Caco-2 (cell line): Measurements from ENCODE around the gene C22orf15. TPM values are rescaled to one million over a fixed set of nuclear protein-coding genes. Genes with fewer than 3 reads are reported as not detected.
A peak's percentile ranks its signal among the peaks of the same experiment; 100 is the strongest.

Experiments used
- BruUV-seq: library from RNA; stranded (reverse); fragments of 400-500 nt; replicated peaks from 2 replicates; lab custom pipeline; 2021; lab: Mats Ljungman, UMichigan
- CTCF ChIA-PET: fragments of 300-600 bp; sonication (Branson Sonifier 250); formaldehyde crosslinking; loops from one replicate; lab custom pipeline; 2022; ENCODE audit warnings: antibody characterized with exemption; lab: Charles Lee
- POLR2A ChIA-PET: fragments of 300-600 bp; sonication (Branson Sonifier 250); formaldehyde crosslinking; loops from one replicate; lab custom pipeline; 2022; ENCODE audit warnings: antibody characterized with exemption; lab: Charles Lee
- DNase-seq, 2 experiments: peaks; one replicate each; pipeline versions ENCODE4 v3.0.0 to v3.0.0-alpha.2; 2020 to 2022
- H3K27me3 ChIP-seq: replicated peaks from 2 replicates; pipeline ENCODE4 v1.6.0; 2011; ENCODE audit warnings: low read length; ENCODE audit not compliant: control insufficient read depth, insufficient read depth
- H3K36me3 ChIP-seq: 2 replicates; pipeline ENCODE4 v1.5.1; 2011; ENCODE audit warnings: low read length; ENCODE audit not compliant: control insufficient read depth, insufficient read depth
- H3K4me1 ChIP-seq: fragments of 250-450 bp; sonication (Bioruptor Pico); 2 replicates; pipeline ENCODE4 v1.5.1; 2020; ENCODE audit warnings: mild to moderate bottlenecking
- H3K4me3 ChIP-seq: 2 replicates; pipeline ENCODE4 v1.5.1; 2011; ENCODE audit warnings: low read depth, mild to moderate bottlenecking, control low read depth, low read length
- H3K9me3 ChIP-seq: fragments of 250-450 bp; sonication (Bioruptor Pico); 2 replicates; pipeline ENCODE4 v1.5.1; 2020; ENCODE audit warnings: mild to moderate bottlenecking, moderate library complexity
- H3K27ac Mint-ChIP-seq: one replicate; pipeline ENCODE4 v1.8.0; 2022; ENCODE audit warnings: mixed read lengths; ENCODE audit not compliant: unreplicated experiment
- H3K27me3 Mint-ChIP-seq: one replicate; pipeline ENCODE4 v1.8.0; 2022; ENCODE audit warnings: mixed read lengths; ENCODE audit not compliant: insufficient read depth, unreplicated experiment
- H3K36me3 Mint-ChIP-seq: one replicate; pipeline ENCODE4 v1.8.0; 2022; ENCODE audit warnings: mild to moderate bottlenecking, mixed read lengths; ENCODE audit not compliant: insufficient read depth, unreplicated experiment
- H3K4me1 Mint-ChIP-seq: one replicate; pipeline ENCODE4 v1.8.0; 2022; ENCODE audit warnings: low read depth, mixed read lengths; ENCODE audit not compliant: unreplicated experiment
- H3K4me3 Mint-ChIP-seq: one replicate; pipeline ENCODE4 v1.8.0; 2022; ENCODE audit warnings: mild to moderate bottlenecking, moderate library complexity, mixed read lengths; ENCODE audit not compliant: unreplicated experiment
- H3K9me3 Mint-ChIP-seq: one replicate; pipeline ENCODE4 v1.8.0; 2022; ENCODE audit warnings: mixed read lengths; ENCODE audit not compliant: unreplicated experiment
- intact Hi-C: fragments of 100-400 bp; cut with micrococcal nuclease; formaldehyde crosslinking; loops from one replicate; pipeline ENCODE4 v1.10.0; 2022; ENCODE audit not compliant: unreplicated experiment
- total RNA-seq: library from RNA; stranded (reverse); gene quantifications from 2 replicates; pipeline ENCODE4 v1.2.3, GENCODE V29; 2022
- TF ChIP-seq, protein P1 (sequence below), 2 experiments: fragments of 200-600 bp in 1 of 2; IDR thresholded peaks; 1 replicate in 1 of 2; 2 replicates in 1 of 2; pipeline versions ENCODE4 v1.5.1 to v1.8.0; 2011 to 2022; ENCODE audit warnings: antibody characterized with exemption in 1 of 2, control low read depth in 1 of 2, inconsistent platforms in 1 of 2, low read depth in 1 of 2, low read length in 1 of 2, mild to moderate bottlenecking in 1 of 2, moderate library complexity in 1 of 2; ENCODE audit not compliant: insufficient read depth in 1 of 2, severe bottlenecking in 1 of 2, unreplicated experiment in 1 of 2

The C22orf15 gene
- total RNA-seq, 1 experiment from 2014 or later: not detected

DNA sequence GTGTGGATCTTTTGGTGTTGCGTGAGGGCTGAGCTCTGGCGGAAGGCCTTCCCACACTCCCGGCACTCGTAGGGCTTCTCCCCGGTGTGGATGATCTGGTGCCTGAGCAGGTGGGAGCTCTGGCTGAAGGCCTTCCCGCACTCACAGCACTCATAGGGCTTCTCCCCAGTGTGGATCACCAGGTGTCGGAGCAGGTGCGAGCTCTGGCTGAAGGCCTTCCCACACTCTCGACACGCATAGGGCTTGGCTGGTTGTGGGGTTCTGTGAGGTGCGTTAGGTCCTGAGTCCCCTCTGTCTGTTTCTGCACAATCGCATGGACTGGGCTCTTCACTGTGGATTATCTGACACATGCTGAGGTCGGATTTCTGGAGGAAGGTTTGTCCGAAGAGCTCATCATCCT, 18.3 kb upstream of the C22orf15 start:
- Histone ChIP-seq H3K4me1 (no peaks in the 10 kb centered on the region), H3K36me3 (no peaks in the 10 kb centered on the region), H3K4me3 (no peak overlapping the region), H3K27me3 (no peaks in the 10 kb centered on the region), H3K9me3 (no peaks in the 10 kb centered on the region)
- DNase-seq: no peak
- ChIA-PET POLR2A (interaction anchor here (0.6 to 0.7 kb wide), 2 partner anchors 9 to 150 kb away, joined by 3 to 5 read pairs; partner anchors contain the start of gene MIF), CTCF (no interaction called here)
- Mint-ChIP-seq H3K4me1 (peaks cover 2% of the 10 kb centered on the region), H3K9me3 (no peaks in the 10 kb centered on the region), H3K27me3 (no peaks in the 10 kb centered on the region), H3K36me3 (peaks cover 6% of the 10 kb centered on the region), H3K4me3 (no peak overlapping the region), H3K27ac (no peak overlapping the region)
- no TSS peak for BruUV-seq
- intact Hi-C loops: no loop called here
- TF ChIP-seq, protein P1, sequence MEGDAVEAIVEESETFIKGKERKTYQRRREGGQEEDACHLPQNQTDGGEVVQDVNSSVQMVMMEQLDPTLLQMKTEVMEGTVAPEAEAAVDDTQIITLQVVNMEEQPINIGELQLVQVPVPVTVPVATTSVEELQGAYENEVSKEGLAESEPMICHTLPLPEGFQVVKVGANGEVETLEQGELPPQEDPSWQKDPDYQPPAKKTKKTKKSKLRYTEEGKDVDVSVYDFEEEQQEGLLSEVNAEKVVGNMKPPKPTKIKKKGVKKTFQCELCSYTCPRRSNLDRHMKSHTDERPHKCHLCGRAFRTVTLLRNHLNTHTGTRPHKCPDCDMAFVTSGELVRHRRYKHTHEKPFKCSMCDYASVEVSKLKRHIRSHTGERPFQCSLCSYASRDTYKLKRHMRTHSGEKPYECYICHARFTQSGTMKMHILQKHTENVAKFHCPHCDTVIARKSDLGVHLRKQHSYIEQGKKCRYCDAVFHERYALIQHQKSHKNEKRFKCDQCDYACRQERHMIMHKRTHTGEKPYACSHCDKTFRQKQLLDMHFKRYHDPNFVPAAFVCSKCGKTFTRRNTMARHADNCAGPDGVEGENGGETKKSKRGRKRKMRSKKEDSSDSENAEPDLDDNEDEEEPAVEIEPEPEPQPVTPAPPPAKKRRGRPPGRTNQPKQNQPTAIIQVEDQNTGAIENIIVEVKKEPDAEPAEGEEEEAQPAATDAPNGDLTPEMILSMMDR (IDR thresholded peaks at IDR 0.05; ENCODE audit: insufficient read depth in 1 of 2, low read depth in 1 of 2, low read length in 1 of 2, severe bottlenecking in 1 of 2, unreplicated experiment in 1 of 2): no peak

DNA sequence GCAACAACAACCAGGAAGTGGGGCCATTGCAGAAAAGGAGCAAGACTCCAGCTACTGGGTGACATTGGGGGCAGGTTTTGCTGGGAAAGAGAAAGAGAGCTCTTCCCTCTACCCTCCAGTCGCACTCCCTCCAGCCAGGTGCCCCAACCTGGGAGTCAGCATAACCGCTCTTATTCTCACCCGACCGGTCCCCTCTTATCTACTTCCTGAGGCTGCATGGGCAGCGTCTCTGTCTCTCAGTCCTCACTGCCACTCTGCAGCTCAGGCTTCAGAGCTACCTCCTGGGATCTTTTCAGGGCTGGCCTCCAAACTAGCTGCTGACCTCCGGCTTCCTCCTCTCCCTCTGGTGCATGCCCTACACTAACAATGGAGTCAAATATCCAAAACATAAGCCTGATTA, 17.0 kb upstream of the C22orf15 start:
- CTCF ChIA-PET: interaction anchor here (0.5 kb wide), 1 partner anchor 23 kb away, joined by 3 read pairs; no protein-coding TSS in a partner anchor
- POLR2A ChIA-PET: no interaction called here
- intact Hi-C loops: no loop called here

DNA sequence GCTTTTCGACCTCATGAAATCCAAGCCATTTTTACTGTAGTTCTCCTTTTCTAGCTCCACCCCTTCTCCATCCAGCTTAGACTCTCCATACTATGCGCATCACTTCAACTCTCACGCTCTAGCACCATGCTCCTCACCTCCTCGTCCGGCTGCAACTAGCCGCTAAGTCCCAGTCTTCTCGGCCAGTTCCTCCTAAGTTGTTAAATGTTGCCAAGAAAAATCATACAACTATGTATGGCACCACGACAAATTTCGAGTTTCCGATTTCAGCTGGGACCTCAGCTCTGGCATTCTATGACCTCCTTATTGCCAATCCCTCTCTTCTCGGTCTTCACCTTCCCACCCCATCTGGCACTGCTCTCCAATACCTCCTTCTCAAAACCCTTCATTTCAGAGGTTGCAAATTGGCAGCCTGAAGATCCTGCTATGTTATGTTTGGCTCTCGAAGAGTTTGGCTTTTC, 12.9 kb upstream of the C22orf15 start:
- CTCF ChIA-PET: interaction anchor here (0.7 kb wide), 2 partner anchors 14 to 33 kb away, joined by 4 read pairs; no protein-coding TSS in a partner anchor
- Histone ChIP-seq H3K9me3 (no peaks in the 10 kb centered on the region), H3K4me1 (0 out of 2 replicates have a peak, but pooled peaks cover 3% of the 10 kb centered on the region), H3K36me3 (no peaks in the 10 kb centered on the region), H3K27me3 (no peaks in the 10 kb centered on the region), H3K4me3 (peak overlapping the region; percentile 82)
- POLR2A ChIA-PET: interaction anchor here (0.6 kb wide), 1 partner anchor 56 kb away, joined by 5 read pairs; no protein-coding TSS in a partner anchor
- no peaks in the 10 kb centered on the region for H3K36me3 Mint-ChIP-seq
- no peaks in the 10 kb centered on the region for H3K9me3 Mint-ChIP-seq
- H3K4me1 Mint-ChIP-seq: peaks cover 11% of the 10 kb centered on the region
- no TSS peak for BruUV-seq
- intact Hi-C loops: no loop called here
- H3K4me3 Mint-ChIP-seq: peak overlapping the region; percentile 89
- TF ChIP-seq, protein P1 (IDR thresholded peaks at IDR 0.05; ENCODE audit: insufficient read depth in 1 of 2, low read depth in 1 of 2, low read length in 1 of 2, severe bottlenecking in 1 of 2, unreplicated experiment in 1 of 2): no peak
- no peaks in the 10 kb centered on the region for H3K27me3 Mint-ChIP-seq
- H3K27ac Mint-ChIP-seq: peak overlapping the region; percentile 17
- no peak for DNase-seq

More for the DNA sequence above, 17.0 kb upstream of the C22orf15 start:
- Mint-ChIP-seq H3K27ac (peak overlapping the region; percentile 26), H3K27me3 (no peaks in the 10 kb centered on the region), H3K4me1 (peaks cover 11% of the 10 kb centered on the region), H3K4me3 (no peak overlapping the region), H3K9me3 (no peaks in the 10 kb centered on the region), H3K36me3 (peaks cover 6% of the 10 kb centered on the region)
- no TSS peak for BruUV-seq
- Histone ChIP-seq H3K4me3 (no peak overlapping the region), H3K4me1 (no peaks in the 10 kb centered on the region), H3K36me3 (no peaks in the 10 kb centered on the region), H3K27me3 (no peaks in the 10 kb centered on the region), H3K9me3 (no peaks in the 10 kb centered on the region)
- DNase-seq: no peak
- TF ChIP-seq, protein P1 (IDR thresholded peaks at IDR 0.05; ENCODE audit: insufficient read depth in 1 of 2, low read depth in 1 of 2, low read length in 1 of 2, severe bottlenecking in 1 of 2, unreplicated experiment in 1 of 2): no peak
